Heart left ventricle (tissue), 16 donors: Measurements from ENCODE around the gene ABL1. TPM values are rescaled to one million over a fixed set of nuclear protein-coding genes. Genes with fewer than 3 reads are reported as not detected.

Experiments used
- ATAC-seq, 4 donors: fragments of 200-7000 bp; cut with Tn5 transposase; one replicate each; pipeline ENCODE4 v1.9.1; 2020 to 2022; ENCODE audit warnings: moderate library complexity in 4 of 4, mild to moderate bottlenecking in 3 of 4, moderate number of reproducible peaks in 1 of 4
- DNase-seq, 5 donors: peaks; one replicate each; pipeline ENCODE4 v3.0.0-alpha.2; 2020
- H3K27ac ChIP-seq, 12 donors: fragments of 200-600 bp; sonication (generic) in 4 of 12; one replicate each; pipeline versions ENCODE4 v1.5.0 to v1.8.0; 2016 to 2022; ENCODE audit warnings: mild to moderate bottlenecking in 2 of 12
- H3K27me3 ChIP-seq, 9 donors: fragments of 200-600 bp; sonication (generic) in 2 of 9; one replicate each; pipeline versions ENCODE4 v1.5.1 to v1.8.0; 2016 to 2022; ENCODE audit warnings: mild to moderate bottlenecking in 3 of 9
- H3K36me3 ChIP-seq, 9 donors: fragments of 200-600 bp; sonication (generic) in 2 of 9; one replicate each; pipeline versions ENCODE4 v1.5.0 to v1.8.0; 2018 to 2022; ENCODE audit warnings: mild to moderate bottlenecking in 2 of 9
- H3K4me1 ChIP-seq, 12 donors: fragments of 200-600 bp; sonication (generic) in 4 of 12; one replicate each; pipeline versions ENCODE4 v1.5.0 to v1.8.0; 2016 to 2022; ENCODE audit warnings: mild to moderate bottlenecking in 3 of 12
- H3K4me3 ChIP-seq, 12 donors: fragments of 200-600 bp; sonication (generic) in 4 of 12; one replicate each; pipeline versions ENCODE4 v1.5.0 to v1.8.0; 2017 to 2022; ENCODE audit warnings: mild to moderate bottlenecking in 9 of 12, moderate library complexity in 4 of 12
- H3K9me3 ChIP-seq, 12 donors: fragments of 200-600 bp; sonication (generic) in 4 of 12; one replicate each; pipeline versions ENCODE4 v1.5.0 to v1.8.0; 2016 to 2022; ENCODE audit warnings: mild to moderate bottlenecking in 1 of 12
- CTCF ChIP-seq, 12 donors: fragments of 200-600 bp; sonication (generic) in 4 of 12; IDR thresholded peaks; one replicate each; pipeline versions ENCODE4 v1.5.0 to v1.8.0; 2018 to 2022; ENCODE audit warnings: antibody characterized with exemption in 12 of 12, mild to moderate bottlenecking in 5 of 12
- POLR2A ChIP-seq, 2 donors: fragments of 450-650 bp; IDR thresholded peaks; one replicate each; pipeline ENCODE4 v1.6.1; 2017; ENCODE audit warnings: antibody characterized with exemption in 2 of 2, mild to moderate bottlenecking in 2 of 2, moderate library complexity in 2 of 2
- WGBS, 4 donors: extraction: QIAGEN DNeasy Blood & Tissue Kit in 2 of 4; methylation state at CpG; one replicate each; pipeline versions ENCODE4 v1.1.5 to v1.1.7; 2013 to 2018; 5-methylcytosine and 5-hydroxymethylcytosine counted together
- intact Hi-C, 10 donors: fragments of 100-400 bp; cut with DNase I; formaldehyde crosslinking; loops; one replicate each; pipeline versions ENCODE4 v1.11.1 to v1.14.2; 2022
- polyA plus RNA-seq, 2 donors: library from polyadenylated mRNA; stranded (reverse); fragments of 200-250 nt; gene quantifications; one replicate each; pipeline ENCODE4 v1.2.3, GENCODE V29; 2013
- total RNA-seq, 9 donors: library from RNA; depleted of rRNA in 2 of 9; stranded (reverse); fragments of >200 nt in 2 of 9; fragmentation: NEBNext Ultra II Directional in 3 of 9; extraction: Animal tissue kit (Norgen Biotek cat#: 25700) in 3 of 9; gene quantifications; one replicate each; pipeline versions ENCODE4 v1.1.0 to v1.2.4, GENCODE V29; 2016 to 2023
- donor health status: ischemic (EF 13 %, LVEDD 7.1; RV severe dilation, severe dysfunction).
- donor health status: healthy with polysubstance abuse.
- donor health status: DM: no; HTN: yes; CAD: no.
- donor health status: DM: no; HTN: no; CAD: no.
- donor health status: ischemic (EF 25% LVEDD 6.9; RV normal size, moderate dysfunction).
- donor health status: ischemic (EF 25% LVEDD 5.7; RV mildly dilated, moderate dysfunction).
- donor health status: healthy.
- donor health status: DM: yes; HTN: yes; CAD: no.
- donor health status: ischemic (EF 35%, LVEDD 5.7; RV mildly dilated, moderate dysfunction).
- donor health status: nonischemic (EF 11% LVEDD 7.7; RV severe dilation, severe dysfunction).
- donor health status: DM: yes; HTN: yes; CAD: no.
- donor health status: PGD.
- donor health status: ischemic (EF 29% LVEDD 5.4; RV normal size, mild dysfunction).
- donor health status: nonischemic (EF 23%, LVEDD 6.1; RV moderate dilation, normal function).

The ABL1 gene
- total and polyA plus RNA-seq, 11 donors = 13.2 to 49.8 (median 33.8) TPM

DNA sequence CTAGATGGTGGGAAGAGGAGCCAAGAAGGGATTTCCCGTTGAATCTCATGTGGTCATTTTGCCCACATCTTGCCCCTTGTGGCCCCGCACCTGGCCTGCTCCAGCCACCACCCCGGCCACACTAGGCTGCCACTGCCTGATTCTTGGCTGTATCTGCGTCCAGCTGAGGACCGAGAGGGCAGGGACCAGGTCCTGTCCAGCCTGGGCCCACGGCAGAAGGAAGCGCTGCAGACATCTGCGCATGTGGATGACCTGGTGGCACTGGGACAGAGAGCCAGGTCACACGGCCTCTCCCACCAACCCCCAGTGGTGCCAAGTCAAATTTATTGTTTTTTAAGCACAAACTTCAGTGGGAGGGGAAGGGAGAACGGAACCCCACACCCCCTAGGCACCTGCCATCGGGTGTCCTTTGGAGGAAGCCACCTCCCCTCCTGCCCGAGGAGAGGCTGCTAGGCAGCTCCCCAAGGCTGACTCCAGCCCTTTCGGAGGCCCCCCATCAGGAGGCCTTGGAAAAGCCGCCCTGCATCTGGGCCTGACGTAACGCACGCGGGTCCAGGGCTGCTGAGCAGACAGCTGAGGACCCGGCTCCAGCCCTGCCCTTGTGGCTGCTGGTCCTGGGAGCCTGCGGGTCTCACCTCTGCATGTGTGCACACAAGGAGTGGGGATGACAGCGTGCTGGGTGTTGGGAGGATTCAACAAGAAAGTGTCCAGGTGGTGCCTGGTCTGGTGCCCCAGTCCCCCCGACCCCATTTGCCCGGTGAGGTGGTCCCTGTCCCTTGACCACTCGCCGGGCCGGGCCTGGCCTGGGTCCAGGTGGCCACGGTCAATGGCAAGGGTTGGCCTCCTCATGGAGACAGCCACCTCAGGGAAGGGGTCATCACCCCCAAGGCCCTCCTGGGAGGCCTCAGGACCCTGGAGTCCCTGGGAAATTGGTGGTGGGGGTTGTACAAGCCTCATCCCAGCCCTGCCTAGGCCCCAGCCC lies 67.4 kb downstream of the ABL1 start:
- ATAC-seq = no peak
- Histone ChIP-seq H3K4me3 (no peak overlapping the region), H3K4me1 (no peaks in the 10 kb centered on the region), H3K36me3 (no peaks in the 10 kb centered on the region), H3K27ac (no peak overlapping the region), H3K9me3 (no peaks in the 10 kb centered on the region), H3K27me3 (peaks cover 0 to 34% (median 0%) of the 10 kb centered on the region in 9 donors)
- no peak for TF ChIP-seq CTCF (IDR thresholded peaks at IDR 0.05)
- no peak for TF ChIP-seq POLR2A (IDR thresholded peaks at IDR 0.05)
- WGBS, 4 donors = 83 to 86% (median 84%) methylated on average over 15 to 27 of the region's 27 CpGs
- intact Hi-C loops = no loop called here
- DNase-seq = no peak

- intact Hi-C loops = no loop called here
- 66 to 79% (median 74%) methylated on average over 22 to 25 of the region's 25 CpGs for WGBS, 4 donors
- Histone ChIP-seq H3K36me3 (no peaks in the 10 kb centered on the region), H3K27me3 (peaks cover 0 to 36% (median 0%) of the 10 kb centered on the region in 9 donors), H3K4me3 (no peak overlapping the region), H3K9me3 (no peaks in the 10 kb centered on the region), H3K4me1 (no peaks in the 10 kb centered on the region), H3K27ac (no peak overlapping the region)
- DNase-seq = no peak
- TF ChIP-seq CTCF (IDR thresholded peaks at IDR 0.05) (no peak), POLR2A (IDR thresholded peaks at IDR 0.05) (no peak)
- ATAC-seq = no peak
Observed at GRCh38 chr9:130903194-130904069, 68.4 kb downstream of the ABL1 start.

- TF ChIP-seq POLR2A (IDR thresholded peaks at IDR 0.05) = no peak
- no peak for TF ChIP-seq CTCF (IDR thresholded peaks at IDR 0.05)
- H3K4me3 ChIP-seq = no peak overlapping the region
- H3K27ac ChIP-seq = no peak overlapping the region
- 89 to 91% (median 90%) methylated on average over 30 to 48 of the region's 48 CpGs for WGBS, 4 donors
- intact Hi-C loops = no loop called here
- H3K4me1 ChIP-seq = no peaks in the 10 kb centered on the region
- H3K9me3 ChIP-seq = no peaks in the 10 kb centered on the region
- no peak for DNase-seq
- H3K36me3 ChIP-seq = no peaks in the 10 kb centered on the region
- peaks cover 0 to 35% (median 0%) of the 10 kb centered on the region in 9 donors for H3K27me3 ChIP-seq
- ATAC-seq = no peak
Observed at GRCh38 chr9:130904070-130905044, 69.3 kb downstream of the ABL1 start.
